HG03025 (cell line): ENCODE results near the gene UROS.

ENCODE experiments used
- ATAC-seq: cut with Tn5 transposase; IDR thresholded peaks from one replicate; pipeline ENCODE4 v1.9.1; 2021; ENCODE audit warnings: mild to moderate bottlenecking, moderate library complexity; ENCODE audit not compliant: unreplicated experiment, low FRiP score

UROS gene

GRCh38 chr10:125769175-125769574, 53.9 kb downstream of the UROS start:
- no peak for ATAC-seq

GRCh38 chr10:125768219-125768855, 54.7 kb downstream of the UROS start:
- no peak for ATAC-seq

- no peak for ATAC-seq
Observed at GRCh38 chr10:125766511-125766910, 56.5 kb downstream of the UROS start.

DNA sequence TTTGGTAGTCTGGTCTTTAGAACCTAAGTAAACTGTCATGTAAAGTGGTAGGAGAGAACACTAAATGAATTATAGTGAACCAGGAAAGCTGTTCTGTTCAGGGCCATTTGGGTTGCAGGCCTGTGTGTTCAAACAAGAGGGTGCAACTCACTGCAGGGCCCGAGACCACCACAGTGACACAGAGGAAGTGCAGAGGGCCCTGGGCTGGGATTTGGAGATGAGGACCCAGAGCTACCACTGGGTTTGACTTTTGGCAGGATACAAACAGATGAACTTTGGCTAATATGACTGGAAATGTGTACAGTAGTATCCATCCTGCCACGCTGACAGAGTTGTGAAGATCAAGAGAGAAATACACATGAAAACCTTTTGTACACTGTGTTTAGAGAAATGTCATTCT, 57.2 kb downstream of the UROS start:
- ATAC-seq: no peak

GRCh38 chr10:125762692-125763648, 60.1 kb downstream of the UROS start:
- ATAC-seq: no peak

DNA sequence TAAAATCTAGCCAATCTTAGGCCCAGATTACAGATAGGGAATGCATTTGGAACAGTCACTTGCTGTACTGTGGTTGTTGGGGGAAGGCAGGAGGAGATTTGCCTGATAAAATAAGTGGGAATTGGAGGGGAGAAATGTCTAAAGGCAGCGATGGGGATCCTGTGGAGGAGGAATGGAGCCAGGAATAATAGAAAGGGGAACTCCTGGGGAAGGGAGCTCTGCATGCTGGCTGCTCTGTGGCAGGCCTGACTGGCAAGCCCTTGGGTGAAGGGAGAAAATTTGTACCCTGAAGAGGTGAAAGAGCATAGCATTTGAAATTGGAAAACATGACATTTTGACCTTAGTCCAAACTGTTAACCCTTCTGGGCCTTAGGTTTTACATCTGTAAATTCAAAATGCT, 61.1 kb downstream of the UROS start:
- no peak for ATAC-seq

GRCh38 chr10:125757742-125758141, 65.3 kb downstream of the UROS start:
- ATAC-seq: no peak

- no peak for ATAC-seq
Observed at GRCh38 chr10:125756853-125757487, 66.1 kb downstream of the UROS start.

GRCh38 chr10:125756196-125756595, 66.9 kb downstream of the UROS start:
- ATAC-seq: no peak

DNA sequence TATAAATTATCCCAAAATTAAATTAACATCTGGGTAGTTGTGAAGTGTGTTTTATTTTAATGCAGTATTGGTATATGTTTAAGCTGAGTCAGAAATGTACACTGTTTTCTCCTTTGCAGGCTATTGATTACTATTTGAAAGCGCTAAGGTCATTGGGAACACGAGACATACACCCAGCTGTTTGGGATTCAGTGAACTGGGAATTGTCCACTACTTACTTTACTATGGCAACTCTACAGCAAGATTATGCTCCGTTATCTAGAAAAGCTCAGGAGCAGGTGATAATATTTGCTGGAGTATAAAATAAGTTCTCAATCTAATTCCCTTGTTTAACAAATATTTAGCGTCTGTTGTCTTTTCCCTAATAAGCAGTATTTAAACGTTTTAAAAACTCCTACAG, 75.6 kb downstream of the UROS start:
- no peak for ATAC-seq

- no peak for ATAC-seq
Observed at GRCh38 chr10:125744909-125745308, 78.1 kb downstream of the UROS start.

DNA sequence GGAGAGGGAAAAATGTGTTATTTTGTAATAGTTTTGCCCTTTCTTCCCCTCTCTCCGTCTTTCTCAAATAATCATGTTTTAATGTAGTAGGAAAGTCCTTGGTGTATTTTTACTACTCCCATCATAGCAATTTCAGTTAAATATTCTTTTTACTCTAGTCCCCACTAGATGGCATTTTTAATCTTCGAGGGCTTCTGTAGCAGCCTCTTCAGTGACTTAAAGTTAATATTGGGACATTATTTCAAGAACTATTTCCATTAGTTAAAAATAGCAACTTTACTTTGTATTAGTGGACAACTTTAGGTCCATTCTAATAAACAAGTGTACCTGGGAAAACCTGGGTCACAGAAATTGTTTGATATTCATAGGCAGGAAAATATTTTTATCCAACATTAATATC, 80.6 kb downstream of the UROS start:
- ATAC-seq: no peak

DNA sequence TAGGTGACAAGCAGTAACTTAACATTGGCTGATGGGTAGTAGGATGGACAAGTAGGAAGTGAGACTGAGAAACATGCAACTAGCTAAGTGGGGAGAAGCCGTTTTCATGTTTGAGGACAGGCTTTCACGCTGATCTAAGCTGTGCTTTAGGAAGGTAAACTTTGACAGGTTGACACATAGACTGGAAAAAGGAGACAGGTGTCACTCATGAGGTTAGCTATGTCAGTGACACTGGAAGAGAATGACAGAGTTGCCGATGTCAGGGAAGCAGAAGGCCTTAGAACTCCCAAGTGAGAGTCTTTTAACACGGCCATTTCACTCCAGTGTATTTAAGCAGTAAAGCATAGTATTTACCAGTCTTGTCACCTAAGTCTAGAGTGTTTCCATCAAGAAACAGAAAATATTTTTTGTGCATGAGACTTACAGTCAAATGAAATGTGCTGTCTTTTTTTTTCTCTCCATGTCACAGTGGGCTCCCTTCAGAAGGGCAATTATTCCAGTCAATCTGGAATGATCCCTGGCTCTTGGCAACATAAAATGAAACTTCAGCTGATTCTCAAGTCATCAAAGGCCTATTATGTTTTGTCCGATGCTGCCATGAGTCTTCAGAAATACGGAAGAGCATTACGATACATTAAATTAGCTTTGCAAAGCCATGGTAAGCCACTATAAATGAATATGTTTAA, 82.9 kb downstream of the UROS start:
- no peak for ATAC-seq
